Activated B cell treated with CpG ODN at 0.5 μM for 24 hours (primary cell): ENCODE measurements around the gene FAM53B. TPM values are rescaled to one million over a fixed set of nuclear protein-coding genes. Genes with fewer than 3 reads are reported as not detected.

Source experiments
- ATAC-seq: fragments of 200-7000 bp; cut with Tn5 transposase; one replicate; pipeline ENCODE4 v1.10.0; 2021; ENCODE audit warnings: low read depth, mild to moderate bottlenecking, moderate library complexity
- CTCF ChIA-PET: fragments of 350-600 bp; sonication (Branson Sonifier 250); formaldehyde crosslinking; loops from one replicate; lab custom pipeline; 2021; ENCODE audit warnings: antibody characterized with exemption; lab: Charles Lee
- POLR2A ChIA-PET: fragments of 350-600 bp; sonication (Branson Sonifier 250); formaldehyde crosslinking; loops from one replicate; lab custom pipeline; 2021; ENCODE audit warnings: antibody characterized with exemption; lab: Charles Lee
- DNase-seq: peaks from one replicate; pipeline ENCODE4 v3.0.0; 2022
- H3K27ac Mint-ChIP-seq: one replicate; pipeline ENCODE4 v1.8.0; 2020; ENCODE audit warnings: mixed read lengths
- H3K27me3 Mint-ChIP-seq: one replicate; pipeline ENCODE4 v1.8.0; 2021; ENCODE audit warnings: mixed read lengths
- H3K36me3 Mint-ChIP-seq: one replicate; pipeline ENCODE4 v1.8.0; 2021; ENCODE audit warnings: low read depth, mixed read lengths
- H3K4me1 Mint-ChIP-seq: one replicate; pipeline ENCODE4 v1.8.0; 2021; ENCODE audit warnings: mixed read lengths
- H3K4me3 Mint-ChIP-seq: one replicate; pipeline ENCODE4 v1.8.0; 2020; ENCODE audit warnings: mild to moderate bottlenecking, mixed read lengths
- H3K9me3 Mint-ChIP-seq: one replicate; pipeline ENCODE4 v1.8.0; 2020; ENCODE audit warnings: mixed read lengths
- intact Hi-C: fragments of 100-400 bp; cut with micrococcal nuclease; formaldehyde crosslinking; loops from one replicate; pipeline ENCODE4 v1.15.1; 2024
- total RNA-seq: library from RNA; stranded (reverse); gene quantifications from 2 replicates; pipeline ENCODE4 v1.2.3, GENCODE V29; 2022
- TF ChIP-seq, protein P1 (sequence below): fragments of 200-600 bp; IDR thresholded peaks from one replicate; pipeline ENCODE4 v1.8.0; 2022; ENCODE audit warnings: antibody characterized with exemption, mild to moderate bottlenecking

FAM53B gene
- total RNA-seq, 1 donor from 2014 or later = 73.9 TPM

DNA sequence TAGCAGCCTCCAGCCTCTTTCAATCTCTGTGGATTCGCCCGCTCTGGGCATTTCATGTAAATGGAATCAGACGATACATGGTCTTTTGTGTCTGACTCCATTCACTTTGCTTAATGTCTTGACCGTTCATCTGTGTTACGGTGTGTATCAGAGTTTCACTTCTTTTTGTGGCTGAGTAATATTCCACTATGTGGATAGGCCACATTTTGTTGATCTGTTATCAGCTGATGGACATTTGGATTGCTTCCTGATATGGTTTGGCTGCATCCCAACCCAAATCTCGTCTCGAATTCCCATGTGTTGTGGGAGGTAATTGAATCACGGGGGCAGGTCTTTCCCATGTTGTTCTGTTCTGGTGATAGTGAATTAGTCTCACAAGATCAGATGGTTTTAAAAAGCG lies 173.5 kb downstream of the FAM53B start:
- ATAC-seq (no peak), DNase-seq (no peak)
- H3K9me3 Mint-ChIP-seq = no peaks in the 10 kb centered on the region
- TF ChIP-seq, protein P1, sequence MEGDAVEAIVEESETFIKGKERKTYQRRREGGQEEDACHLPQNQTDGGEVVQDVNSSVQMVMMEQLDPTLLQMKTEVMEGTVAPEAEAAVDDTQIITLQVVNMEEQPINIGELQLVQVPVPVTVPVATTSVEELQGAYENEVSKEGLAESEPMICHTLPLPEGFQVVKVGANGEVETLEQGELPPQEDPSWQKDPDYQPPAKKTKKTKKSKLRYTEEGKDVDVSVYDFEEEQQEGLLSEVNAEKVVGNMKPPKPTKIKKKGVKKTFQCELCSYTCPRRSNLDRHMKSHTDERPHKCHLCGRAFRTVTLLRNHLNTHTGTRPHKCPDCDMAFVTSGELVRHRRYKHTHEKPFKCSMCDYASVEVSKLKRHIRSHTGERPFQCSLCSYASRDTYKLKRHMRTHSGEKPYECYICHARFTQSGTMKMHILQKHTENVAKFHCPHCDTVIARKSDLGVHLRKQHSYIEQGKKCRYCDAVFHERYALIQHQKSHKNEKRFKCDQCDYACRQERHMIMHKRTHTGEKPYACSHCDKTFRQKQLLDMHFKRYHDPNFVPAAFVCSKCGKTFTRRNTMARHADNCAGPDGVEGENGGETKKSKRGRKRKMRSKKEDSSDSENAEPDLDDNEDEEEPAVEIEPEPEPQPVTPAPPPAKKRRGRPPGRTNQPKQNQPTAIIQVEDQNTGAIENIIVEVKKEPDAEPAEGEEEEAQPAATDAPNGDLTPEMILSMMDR = no peak
- ChIA-PET POLR2A (interaction anchor here (1.6 to 2.4 kb wide), 3 partner anchors 20 to 30 kb away, joined by 3 to 15 read pairs (median 5); no protein-coding TSS in a partner anchor), CTCF (interaction anchor here (1.7 kb wide), 1 partner anchor 36 kb away, joined by 6 read pairs; no protein-coding TSS in a partner anchor)
- no peak overlapping the region for H3K4me3 Mint-ChIP-seq
- H3K36me3 Mint-ChIP-seq = peaks cover 2% of the 10 kb centered on the region
- intact Hi-C loops = no loop called here
- H3K4me1 Mint-ChIP-seq = peaks cover 52% of the 10 kb centered on the region
- H3K27ac Mint-ChIP-seq = peak overlapping the region; percentile 68
- no peaks in the 10 kb centered on the region for H3K27me3 Mint-ChIP-seq

DNA sequence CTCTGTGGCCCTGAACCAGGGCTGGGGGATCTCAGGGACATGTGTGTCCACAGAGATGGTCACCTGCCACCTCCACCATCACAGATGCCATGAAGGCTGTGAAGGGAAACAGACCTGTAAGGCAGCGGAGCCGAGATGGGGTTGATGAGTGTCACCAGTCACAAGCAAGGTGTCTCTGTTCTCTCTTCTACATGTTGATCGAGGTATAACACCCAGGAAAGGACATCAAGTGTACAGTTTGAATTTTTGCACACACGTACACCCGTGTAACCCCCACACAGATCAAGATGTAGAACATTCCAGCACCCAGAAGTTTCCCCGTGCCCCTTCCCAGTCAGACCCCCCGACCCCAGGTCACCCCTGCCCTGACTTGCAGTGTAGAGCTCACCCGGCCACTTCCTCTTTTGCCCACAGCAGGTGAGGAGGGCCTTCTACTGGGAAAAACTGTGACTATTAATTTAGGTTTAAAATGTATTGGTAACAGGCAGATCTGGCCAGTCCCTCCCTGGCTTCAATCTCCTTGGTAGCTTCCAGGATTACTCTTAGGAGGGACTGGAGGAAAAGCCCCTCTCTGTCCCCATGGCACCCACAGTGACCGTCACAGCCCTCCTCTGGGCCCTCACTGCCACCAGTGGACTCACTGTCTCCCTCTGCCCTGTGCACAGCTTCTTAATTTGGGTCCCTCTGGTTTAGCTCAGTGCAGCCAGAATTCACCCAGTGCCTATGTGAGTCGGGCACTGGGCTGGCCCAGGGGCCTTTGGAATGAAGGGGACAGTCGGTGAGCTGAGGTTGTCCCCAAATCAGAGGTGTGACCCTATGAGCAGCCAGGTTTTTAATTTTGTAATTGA lies 174.3 kb downstream of the FAM53B start:
- H3K4me1 Mint-ChIP-seq = peaks cover 58% of the 10 kb centered on the region
- H3K27me3 Mint-ChIP-seq = no peaks in the 10 kb centered on the region
- intact Hi-C loops = loop anchor here (2.0 kb wide), 1 partner anchor 17 kb away; no protein-coding TSS in a partner anchor
- TF ChIP-seq, protein P1 = no peak
- H3K36me3 Mint-ChIP-seq = peaks cover 2% of the 10 kb centered on the region
- H3K9me3 Mint-ChIP-seq = no peaks in the 10 kb centered on the region
- no peak overlapping the region for H3K4me3 Mint-ChIP-seq
- DNase-seq = no peak
- ATAC-seq = peak; percentile 73
- POLR2A ChIA-PET = interaction anchor here (0.6 to 2.4 kb wide), 8 partner anchors 19 to 212 kb away, joined by 3 to 15 read pairs (median 4); partner anchors contain the start of gene OAT
- H3K27ac Mint-ChIP-seq = peak overlapping the region; percentile 68
- CTCF ChIA-PET = interaction anchor here (1.0 to 1.7 kb wide), 2 partner anchors 36 to 172 kb away, joined by 3 to 6 read pairs; no protein-coding TSS in a partner anchor

Other genes with a start within 250 kb of the FAM53B start
- 16.5 and 17.0 TPM in 2 replicates for gene EEF1AKMT2, start 47.5 kb upstream of the FAM53B start, total RNA-seq
- gene ABRAXAS2, start 57.4 kb upstream of the FAM53B start, total RNA-seq = 22.5 and 23.9 TPM in 2 replicates
- gene ZRANB1, start 197.7 kb upstream of the FAM53B start, total RNA-seq = 17.7 and 17.8 TPM in 2 replicates